Colon (tissue), 2 donors: ENCODE data around the gene LRTM1.

Source experiments
- FAIRE-seq: peaks from 2 replicates; lab custom pipeline; 2012; peaks lifted over from hg19 to GRCh38; lab: Jason Lieb, UNC
- donor health status: control.
- donor health status: control.

Gene LRTM1

DNA sequence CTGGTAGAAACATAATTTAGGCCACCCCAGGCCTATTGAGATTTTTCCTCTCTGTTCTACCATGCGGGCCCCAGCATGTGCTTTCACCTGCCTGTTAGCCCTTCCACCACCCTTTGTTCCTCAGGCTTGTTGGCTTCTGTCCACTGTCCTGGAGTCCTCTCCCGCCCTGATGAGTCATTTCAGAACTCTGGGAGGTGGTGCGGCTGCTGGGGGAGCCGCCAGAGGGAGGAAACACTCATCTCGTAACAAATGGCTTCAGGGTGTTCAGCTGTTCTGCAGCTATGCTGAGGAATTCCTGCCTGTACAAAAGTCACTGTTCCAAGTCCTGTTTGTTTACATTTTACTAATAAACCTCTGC lies 36.3 kb downstream of the LRTM1 start:
- no peak for FAIRE-seq

GRCh38 chr3:54889731-54890130 lies 38.1 kb downstream of the LRTM1 start:
- no peak for FAIRE-seq

DNA sequence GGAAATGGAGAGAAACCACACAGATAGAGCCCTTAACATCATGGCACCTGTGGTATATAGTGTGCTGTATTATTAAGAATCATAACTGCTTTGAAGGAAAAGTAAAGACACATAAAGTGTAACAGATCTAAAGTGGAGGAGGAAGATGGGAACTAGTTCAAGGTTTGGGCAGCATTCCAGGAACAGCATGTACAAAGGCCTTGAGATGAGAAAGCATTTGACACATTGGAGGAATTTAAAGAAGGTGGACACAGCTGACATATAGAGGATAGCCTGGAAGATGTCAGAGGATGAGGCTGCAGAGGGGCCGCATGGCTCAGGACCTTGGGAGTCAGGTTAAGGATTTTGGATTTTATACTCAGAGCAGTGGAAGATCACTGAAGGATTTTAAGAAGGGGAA lies 39.0 kb downstream of the LRTM1 start:
- no peak for FAIRE-seq

DNA sequence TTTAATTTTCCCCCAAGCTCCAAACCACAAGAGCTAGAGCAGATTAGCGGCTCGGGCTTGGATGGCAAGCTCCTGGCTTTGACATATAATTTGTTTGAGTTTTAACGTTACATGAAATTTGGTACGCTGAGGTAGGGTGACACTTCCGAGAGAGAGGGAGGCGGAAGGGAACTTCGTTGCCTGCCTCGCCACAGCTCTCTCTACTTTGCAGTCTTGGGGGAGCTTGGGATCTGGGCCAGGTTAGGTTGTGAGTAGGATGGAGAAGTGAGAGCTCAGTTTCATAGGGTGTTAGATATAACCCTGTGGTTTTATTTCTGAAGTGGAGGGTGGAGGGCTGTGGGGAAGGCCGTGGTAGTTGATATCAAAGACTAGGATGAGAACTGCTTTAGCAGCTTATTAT lies 39.7 kb downstream of the LRTM1 start:
- FAIRE-seq: no peak

- no peak for FAIRE-seq
Measured at GRCh38 chr3:54882129-54882833, 45.6 kb downstream of the LRTM1 start.

- no peak for FAIRE-seq
Measured at GRCh38 chr3:54878145-54878544, 49.7 kb downstream of the LRTM1 start.

DNA sequence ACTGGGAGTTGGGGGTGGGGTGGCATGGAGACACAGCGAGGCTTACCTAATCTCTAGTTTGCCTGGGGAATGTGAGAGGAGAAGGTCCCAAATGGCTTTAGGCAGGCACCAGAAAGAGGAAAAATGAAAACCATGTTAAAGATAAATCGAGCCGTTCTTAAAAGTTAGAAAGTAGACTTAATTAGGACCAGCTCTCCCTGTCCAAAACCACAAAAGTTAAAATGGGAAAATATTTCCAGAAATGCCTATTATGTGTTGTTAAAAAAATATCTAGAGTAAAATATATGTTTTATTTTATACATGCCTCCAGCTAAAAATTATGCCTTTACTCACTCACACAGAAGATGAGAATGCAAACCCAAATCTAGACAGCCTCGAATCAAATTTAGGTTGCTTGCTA lies 50.1 kb downstream of the LRTM1 start:
- FAIRE-seq: no peak

DNA sequence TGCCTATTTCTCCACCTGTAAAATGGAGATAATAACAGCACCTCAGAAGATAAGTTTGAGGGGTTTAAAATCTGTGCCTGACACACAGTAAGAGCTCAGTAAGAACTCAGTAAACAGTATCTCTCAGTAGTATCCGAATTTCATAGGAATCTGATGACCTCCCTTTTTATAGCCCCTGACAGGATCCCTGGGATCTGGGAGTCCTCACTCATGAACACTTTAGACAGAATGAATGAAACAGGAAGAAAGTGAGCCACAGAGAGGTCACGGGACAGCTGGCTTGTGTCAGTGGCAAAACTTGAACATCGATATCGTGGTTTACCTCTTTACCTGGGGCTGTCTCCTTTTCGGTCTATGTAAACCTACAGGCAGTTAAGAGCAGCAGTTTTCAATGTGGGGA lies 51.2 kb downstream of the LRTM1 start:
- FAIRE-seq: no peak

- FAIRE-seq: no peak
Measured at GRCh38 chr3:54875596-54876268, 52.1 kb downstream of the LRTM1 start.

GRCh38 chr3:54874816-54875556 lies 52.9 kb downstream of the LRTM1 start:
- no peak for FAIRE-seq

DNA sequence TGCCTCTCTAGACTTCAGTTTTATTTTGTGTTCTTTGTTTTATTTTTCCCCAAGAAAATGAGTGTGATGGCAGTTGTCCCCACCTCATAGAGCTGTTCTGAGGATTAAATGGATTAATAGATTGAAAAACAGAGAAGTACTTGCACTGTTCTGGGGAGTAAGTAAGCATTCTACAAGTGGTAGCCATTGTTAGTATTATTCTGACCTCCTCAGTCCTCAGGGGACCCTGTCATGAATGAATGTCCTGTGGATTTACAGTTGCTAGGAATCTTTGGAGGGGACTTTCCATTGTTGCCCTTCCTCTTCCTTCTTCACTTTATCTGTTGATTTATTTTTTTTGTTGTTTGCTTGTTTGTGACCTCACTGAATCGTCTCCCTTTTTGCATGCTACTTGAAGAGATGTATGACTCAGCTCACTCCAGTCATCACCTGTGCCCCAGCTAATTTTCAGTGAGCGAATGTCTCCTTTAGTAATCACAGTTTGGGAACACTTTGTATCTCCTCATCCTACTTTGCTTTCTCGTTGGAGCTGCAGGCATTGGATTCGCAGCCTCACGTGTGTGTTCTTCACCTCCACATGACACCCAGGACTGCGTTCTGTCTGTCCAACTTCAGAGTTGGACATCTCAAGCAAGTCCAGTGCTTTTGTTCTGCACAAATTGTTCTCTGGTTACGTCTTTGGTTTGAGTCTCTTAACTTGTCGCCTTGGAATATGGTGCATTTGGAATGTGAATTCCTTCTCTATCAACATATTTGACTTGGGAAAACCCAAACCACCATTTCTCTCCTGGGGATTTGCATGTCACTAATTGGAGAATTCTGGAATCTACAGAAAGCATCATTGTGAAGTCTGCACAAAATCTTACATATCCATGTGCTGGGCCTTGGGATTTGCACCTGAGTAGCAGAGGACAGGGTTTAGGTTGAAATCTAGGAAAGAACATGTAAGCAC lies 54.5 kb downstream of the LRTM1 start:
- FAIRE-seq: no peak

DNA sequence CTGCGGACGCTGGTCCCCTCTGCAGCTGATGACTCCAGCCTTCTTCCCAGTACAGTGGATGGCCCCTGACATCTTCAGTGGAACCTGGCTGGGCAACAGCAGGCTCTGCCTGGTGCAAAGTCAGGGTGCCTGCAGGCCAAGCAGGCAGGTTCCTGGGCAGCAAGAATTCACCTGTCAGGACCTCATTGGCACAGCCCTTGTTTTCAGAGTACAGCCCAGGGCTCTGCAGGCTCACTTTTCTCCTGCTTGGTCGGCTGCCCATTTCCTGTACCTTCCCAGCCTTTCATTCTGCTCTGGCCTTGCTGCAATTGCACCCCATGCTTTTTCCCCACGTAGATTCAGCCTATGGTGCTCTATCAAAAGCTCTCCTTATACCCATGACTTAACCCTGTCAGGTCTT lies 56.0 kb downstream of the LRTM1 start:
- no peak for FAIRE-seq

GRCh38 chr3:54870423-54870822 lies 57.4 kb downstream of the LRTM1 start:
- FAIRE-seq: no peak
